HG03342 (cell line): ENCODE results near the gene ITGA11.

Experiments
- ATAC-seq: cut with Tn5 transposase; IDR thresholded peaks from one replicate; pipeline ENCODE4 v1.9.1; 2021; ENCODE audit warnings: mild to moderate bottlenecking, moderate library complexity; ENCODE audit not compliant: unreplicated experiment

ITGA11 gene

DNA sequence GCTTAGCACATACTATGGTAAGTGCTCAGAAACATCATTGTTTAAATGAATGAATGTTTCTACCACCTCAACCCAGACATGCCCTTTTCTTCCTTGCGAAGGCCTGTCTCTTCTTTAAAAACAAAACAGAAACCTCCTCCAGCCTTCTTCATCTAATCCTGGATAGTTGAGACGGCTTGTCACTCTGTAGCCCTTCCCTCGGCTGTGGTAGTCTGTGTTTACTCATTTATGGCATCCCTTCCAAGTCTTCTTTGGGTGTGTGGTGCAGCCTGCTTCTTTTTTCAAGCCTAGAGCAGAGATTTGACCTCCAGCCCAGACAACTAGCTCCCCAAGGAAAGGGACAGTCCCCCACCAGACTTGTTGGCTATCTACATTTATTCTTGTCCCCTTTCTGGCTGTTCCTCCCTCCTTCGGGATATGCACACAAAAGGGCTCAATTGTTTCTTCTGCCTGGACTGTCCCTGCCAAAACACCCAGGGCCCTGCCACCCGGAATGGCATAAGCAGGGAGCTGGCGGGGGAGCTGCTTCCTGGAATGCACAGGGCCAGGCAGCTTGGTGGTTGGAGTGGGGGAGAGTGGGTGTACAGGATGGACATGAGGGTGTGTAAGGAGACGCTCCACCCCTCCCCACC lies 67.8 kb downstream of the ITGA11 start:
- ATAC-seq: no peak

DNA sequence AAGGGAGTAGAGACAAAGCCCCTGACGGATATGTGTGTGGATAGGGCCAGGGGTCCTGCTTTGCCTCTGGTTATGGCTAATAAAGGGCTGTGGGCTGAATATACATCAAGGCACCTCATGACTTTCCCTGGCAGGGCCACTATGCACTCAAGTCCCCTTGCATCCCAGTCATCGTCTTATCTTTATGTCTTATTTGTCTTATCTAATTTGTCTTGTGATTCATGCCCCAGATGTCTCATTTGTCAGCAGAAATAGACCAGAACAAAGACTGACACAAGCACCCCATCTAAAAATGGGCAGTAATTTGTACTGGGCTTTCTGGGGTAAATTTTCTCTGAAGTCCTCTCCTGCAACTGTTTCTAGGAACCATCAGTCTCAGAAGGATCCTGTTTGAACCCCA lies 68.6 kb downstream of the ITGA11 start:
- no peak for ATAC-seq

DNA sequence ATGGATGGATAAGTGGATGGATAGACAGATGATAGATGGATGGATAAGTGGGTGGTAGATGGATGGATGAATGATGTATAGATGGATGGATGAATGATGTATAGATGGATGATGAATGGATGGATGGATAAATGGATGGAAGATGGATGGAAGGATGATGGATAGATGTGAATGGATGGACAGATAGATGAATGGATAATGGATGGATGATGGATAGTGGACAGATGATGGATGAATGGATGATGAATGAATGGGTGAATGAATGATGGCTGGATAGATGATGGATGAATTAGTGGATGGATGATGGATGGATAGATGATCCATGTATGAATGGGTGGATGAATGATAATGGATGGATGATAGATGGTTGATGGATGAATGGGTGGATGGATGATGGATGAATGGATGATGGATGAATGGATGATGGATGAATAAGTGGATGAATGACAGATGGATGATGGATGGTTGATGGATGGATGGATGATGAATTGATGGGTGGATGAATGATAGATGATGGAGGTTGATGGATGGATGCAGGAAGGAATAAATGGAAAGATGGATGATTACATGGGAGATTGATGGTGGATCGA lies 69.3 kb downstream of the ITGA11 start:
- ATAC-seq: no peak

DNA sequence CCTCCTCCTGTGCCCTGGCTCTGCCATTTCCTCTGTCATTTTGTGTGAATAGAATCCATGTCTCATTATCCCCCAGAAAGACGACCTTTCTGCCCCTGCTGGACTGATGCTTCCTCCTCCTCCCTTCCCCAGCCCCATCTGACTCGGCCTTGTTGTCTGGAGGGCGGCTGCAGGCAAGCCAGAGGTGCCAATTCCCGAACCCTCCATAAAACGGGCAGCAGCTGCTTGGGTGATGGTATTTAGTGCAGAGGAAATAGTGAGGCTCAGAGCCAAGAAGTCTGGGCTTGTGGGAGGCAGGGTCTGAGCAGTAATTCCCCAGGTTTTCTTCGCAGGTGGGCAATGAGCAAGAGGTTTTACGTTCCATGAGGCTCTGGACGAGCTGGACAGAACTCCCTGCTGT lies 71.2 kb downstream of the ITGA11 start:
- ATAC-seq: no peak

DNA sequence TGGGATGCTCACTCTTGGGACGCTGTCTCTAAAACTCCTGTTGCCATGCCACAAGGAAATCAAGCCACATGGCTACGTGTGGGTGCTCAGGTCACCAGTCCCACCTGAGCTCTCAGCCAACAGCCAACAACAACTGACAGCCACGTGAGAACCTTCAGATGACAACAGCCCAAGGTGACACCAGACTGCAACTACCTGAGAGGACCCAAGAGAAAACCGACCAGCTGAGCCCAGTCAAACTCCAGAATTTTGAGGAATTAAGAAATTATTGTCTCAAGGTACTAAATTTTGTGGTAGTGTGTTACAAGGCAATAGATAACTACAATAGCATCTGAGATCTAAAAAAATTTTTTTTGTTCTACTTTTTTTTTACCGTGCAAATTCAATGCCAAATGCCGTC lies 75.2 kb downstream of the ITGA11 start:
- no peak for ATAC-seq

DNA sequence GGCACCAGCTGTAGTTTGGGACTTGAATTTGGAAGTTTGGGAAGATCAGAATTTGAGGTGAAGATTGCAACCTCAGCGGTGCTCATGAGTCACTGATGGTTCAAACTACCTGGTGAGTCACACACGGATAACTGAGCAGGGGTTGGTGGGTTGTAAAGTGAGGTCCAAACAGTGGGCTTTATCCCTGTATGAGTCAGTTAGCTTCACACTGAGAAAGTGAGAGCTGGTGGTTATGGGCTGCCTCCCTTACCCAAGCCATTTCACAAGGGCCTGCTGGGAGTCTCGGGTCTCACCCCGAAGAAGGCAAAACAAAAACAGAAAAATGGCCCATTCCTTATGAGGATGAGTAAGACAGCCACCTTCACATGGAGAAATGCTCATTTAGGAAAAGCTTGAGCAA lies 77.0 kb downstream of the ITGA11 start:
- ATAC-seq: no peak

DNA sequence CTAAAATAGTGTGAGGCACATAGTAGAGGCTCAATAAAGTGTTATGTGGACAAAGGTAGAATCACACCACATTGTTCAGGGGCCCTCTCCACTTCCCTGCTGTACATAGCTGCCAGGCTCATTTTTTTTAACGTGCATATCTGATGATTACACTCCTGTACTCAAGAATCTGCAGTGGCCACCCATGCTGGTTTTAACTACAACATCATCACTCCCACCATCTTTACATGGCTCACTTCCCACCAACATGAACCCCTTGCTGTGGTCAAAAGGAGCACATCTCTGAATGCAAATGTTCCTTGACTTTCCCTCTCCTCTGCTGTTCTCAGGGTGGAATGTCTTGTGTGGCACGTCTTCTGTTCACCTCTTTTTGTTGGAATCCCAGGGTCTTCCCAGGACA lies 77.7 kb downstream of the ITGA11 start:
- no peak for ATAC-seq

DNA sequence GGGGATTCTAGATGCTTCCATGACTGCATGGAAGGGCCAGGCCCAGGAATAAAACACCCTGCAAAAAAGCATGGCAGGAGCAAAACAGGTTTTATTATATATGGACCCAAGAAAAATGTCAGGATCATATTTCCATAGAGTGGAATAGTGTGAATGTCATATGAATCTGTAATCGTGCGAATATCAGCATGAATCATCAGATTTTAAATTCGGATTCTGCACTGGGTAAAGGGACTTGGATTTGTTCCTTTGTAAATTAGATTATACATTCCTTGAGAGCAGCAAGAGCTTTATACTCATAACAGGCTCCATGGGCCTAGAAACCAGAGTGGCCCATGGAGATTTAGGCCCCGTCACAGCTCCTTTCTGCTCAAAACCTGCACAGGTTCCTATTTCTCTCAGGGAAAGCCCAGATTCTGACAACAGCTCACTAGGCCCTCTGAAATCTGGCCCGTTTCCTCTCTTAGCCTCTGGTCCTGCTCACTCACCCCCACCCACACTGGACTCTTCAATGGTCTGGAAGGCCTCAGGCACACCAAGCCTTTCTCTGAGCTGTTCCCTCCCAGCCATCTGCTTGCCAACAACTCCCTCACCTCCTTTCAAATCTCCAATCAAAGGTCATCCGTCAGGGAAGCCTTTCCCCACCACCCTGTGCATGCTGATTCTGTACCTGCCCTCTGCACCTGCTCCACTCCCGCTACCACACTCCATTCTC lies 78.4 kb downstream of the ITGA11 start:
- ATAC-seq: no peak

DNA sequence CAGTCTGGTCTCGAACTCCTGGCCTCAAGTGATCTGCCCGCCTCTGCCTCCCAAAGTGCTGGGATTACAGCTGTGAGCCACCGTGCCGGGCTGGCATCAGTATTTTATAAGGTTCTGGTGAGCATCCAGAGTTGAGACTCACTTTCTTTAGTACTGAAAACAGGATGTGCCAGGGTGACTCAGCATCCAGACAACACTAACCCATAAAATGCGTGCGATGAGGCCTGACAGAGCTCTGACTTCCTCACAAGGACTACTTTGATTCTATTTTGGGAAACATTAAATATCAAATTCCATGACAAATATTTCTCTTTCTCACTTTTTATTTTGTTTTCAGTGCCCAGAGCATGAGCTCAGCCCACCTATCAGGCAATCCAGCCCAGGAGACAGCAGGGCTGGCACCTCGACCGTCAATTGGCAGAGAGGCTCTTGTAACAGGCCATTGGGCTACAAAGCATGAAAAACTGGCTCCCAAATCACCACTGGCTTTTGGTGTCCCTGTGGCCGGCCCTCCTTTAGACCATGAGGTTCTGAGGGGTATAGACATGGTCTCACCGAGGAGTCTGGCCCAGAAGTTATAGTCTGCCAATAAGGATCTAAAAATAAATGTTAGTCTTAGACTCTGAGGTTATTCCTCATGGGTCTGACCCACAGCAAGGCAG lies 79.4 kb downstream of the ITGA11 start:
- ATAC-seq: no peak

DNA sequence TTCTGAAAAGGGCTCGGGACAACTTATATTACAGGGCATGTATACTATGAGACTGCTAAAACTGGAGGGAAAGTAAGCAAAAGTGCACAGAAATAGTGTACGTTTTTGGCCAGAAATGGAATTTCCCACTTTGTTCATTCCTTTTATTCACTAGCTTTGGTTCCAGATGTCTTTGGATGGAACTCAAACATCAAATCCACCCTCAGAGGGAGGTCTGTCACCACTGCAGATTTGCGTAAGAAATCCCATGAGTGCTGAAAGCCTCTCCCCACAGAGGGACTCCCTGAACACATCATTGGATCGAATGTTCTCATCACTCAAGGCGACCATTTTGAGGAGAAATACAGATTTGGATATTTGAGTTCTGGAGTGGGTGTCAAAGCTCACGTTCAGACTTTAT lies 82.8 kb downstream of the ITGA11 start:
- ATAC-seq: no peak

DNA sequence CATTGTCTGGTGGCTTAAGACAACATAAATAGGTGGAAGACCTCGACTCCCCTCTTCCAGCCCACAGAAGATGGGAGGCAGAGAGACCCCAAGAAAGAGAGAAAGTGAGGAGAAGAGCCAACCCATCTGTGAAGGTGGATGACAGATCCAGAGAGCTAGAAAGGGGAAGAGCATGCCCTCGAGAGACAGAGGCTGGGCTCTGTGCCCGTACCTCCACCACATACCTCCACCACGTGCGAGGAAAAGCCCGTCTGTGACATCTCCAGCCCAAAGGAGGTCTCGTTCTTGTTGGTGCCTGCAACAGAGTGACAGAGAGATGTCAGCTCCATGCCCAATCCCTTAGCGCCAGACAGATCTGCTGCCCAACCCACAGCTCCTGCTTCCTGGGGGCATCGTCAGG lies 83.4 kb downstream of the ITGA11 start:
- ATAC-seq: no peak

DNA sequence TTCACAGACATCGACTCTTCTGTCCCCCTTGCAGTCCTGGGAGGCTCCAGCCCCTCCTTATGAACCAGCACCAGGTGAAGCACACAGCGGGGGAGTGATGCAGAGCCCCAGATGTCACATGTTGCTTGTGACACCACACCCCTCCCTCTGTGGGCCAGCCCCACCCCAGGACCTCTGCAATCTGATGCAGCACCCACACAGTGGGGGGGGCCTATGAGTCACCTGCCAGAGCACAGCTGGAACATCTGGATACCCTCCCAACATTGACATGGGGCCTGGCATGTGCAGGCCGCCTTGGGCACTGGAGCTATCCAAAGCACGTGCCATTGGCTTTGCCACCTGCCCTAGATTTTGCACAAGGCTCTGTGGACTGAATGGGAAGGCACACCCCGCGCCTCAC lies 83.9 kb downstream of the ITGA11 start:
- ATAC-seq: no peak

DNA sequence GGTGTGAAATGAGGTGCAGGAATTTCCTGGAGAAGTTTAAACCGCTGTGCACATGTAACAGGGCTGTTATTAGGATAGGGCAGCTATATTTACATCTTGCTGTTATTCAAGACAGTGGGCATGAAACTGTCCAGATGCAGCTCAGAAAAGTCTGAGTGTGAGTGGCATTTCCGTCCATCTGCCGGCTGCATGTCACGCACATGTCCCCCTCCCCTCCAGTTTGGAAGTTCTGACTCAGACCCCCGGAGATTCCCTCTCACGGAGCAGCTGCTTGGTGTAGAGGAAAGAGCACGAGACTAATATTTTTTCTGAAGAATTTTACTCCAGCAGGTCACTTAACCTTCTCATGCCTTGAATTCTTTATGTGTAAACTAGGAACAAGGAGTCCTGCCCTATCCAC lies 84.6 kb downstream of the ITGA11 start:
- ATAC-seq: no peak

DNA sequence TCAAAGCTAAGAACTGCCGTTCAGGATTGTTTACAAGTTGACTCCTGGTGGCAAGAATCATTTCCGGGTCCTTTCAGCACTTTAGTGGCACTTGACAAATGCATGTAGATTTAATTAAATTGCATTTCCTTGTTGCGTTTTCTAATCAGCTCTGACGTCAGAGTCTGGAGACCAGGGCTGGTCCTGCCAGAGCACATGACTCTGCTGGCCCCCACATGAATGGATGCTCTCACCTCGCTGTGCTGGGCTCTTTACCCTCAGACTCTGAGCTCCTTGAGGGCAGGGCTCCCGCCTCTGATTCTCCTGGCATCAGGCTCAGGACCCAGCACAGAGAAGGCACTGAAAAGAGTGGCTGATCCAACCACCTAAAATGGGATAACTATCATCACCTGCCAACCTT lies 85.0 kb downstream of the ITGA11 start:
- no peak for ATAC-seq

DNA sequence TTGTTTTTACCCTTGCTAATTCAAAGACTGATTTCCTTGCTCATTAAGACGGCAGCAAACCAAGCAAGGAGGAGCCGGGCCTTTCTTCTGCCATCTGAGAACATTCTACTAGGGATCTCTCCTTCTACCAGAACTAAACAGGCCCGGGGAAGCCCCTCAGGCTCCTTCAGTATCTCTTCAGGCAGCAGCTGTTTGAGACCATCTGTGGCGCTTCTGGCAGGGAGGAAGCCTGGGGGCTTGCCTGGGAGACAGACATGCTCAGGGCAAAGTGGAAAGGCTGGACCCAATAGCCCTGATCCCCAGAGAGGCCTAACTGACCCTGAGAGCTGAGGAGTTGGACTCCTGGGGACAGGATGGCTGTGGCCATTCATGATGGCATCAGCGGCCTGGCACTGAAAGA lies 86.5 kb downstream of the ITGA11 start:
- no peak for ATAC-seq

DNA sequence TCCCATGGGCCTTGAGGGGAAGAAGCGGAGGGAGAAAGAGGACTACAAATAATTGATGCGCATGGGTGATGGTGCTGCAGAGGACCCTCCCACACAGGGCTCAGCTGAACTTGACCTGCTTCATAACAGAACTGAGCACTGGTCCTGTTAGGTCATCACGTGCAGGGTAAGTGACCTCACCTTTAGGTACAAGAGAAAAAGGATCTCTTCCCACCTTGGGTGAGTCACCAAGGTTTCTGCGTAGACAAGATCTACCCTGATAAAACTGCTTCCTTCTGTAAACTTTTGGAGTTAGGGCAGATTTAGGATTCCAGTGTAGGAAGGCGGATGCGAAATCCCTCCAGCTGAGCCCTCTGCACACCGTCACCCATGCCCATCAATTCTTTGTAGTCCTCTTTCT lies 87.4 kb downstream of the ITGA11 start:
- ATAC-seq: no peak

DNA sequence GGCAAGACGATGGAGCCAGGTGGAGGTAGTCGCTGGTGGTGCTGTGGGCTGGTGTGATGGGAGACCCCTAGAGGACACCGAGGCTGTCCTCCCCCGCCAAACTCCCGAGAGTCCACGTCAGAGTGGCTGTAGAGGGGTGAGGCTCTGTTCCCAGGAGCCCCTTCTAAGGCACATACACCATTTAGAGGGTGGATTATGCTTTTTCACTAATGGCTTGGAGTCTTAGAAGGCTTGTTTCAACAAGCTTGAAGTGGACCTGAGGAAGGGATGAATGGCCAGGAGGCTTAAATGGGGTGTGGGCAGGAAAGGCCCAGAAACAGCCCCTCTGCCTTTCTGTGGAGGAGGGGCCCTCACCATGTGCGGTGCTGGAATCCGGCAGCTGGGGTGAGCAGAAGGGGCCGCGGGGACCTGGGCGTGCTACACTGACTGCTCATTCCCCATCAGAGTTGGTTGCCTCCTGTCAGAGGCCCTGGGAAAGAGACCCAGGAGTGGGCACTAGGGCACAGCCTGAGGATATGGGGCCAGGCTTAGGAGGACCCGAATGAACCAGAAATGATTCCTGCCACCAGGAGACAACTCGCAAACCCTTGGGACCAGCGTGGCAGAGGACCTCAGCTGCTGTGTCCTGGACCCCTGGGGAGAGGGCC lies 88.3 kb downstream of the ITGA11 start:
- ATAC-seq: no peak

DNA sequence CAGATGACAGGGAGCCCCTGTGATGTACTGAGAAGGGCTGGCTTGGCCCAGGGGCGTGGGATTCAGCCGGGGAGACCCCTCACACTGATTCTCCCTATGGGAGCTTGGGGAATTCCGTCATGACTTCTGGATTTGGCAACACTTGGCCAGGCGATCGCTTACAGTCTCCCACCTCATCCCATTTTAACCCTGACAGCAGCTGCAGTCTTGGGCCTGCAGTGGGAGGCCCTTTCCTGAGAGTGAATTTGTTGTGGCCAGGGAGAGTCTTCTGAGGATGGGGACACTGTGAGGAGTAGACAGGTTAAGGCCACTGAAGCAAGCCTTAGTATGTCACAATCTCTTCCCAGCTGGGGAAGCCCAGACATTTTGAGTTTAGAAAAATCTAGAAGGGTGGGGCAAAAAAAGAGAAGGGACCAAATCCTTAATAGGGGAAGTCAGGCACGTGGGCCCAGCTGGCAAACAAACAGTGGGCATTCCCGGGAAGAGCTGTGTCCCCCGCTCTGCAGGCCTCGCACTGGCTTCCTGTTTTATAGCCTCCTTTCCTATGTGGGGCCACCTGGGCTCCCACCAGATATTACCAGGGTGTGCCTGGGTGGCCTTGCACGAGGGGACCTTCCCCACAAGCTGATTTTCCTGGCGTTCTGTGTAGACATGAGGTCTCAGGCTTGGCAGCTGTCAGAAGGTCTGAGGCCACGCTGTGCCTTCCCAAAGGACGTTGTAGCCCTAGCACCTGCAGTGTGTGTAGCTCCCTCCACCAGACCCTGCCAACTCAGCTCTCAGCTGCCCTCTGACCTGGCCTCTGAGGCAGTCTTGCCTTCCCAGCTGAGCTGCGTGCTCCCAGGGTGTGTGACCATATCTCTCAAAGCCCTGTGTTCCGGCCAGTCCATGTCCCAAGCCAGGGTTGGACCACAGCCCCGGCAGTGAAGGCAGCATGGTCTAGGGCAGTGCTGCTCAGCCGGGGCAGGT lies 89.9 kb downstream of the ITGA11 start:
- no peak for ATAC-seq

DNA sequence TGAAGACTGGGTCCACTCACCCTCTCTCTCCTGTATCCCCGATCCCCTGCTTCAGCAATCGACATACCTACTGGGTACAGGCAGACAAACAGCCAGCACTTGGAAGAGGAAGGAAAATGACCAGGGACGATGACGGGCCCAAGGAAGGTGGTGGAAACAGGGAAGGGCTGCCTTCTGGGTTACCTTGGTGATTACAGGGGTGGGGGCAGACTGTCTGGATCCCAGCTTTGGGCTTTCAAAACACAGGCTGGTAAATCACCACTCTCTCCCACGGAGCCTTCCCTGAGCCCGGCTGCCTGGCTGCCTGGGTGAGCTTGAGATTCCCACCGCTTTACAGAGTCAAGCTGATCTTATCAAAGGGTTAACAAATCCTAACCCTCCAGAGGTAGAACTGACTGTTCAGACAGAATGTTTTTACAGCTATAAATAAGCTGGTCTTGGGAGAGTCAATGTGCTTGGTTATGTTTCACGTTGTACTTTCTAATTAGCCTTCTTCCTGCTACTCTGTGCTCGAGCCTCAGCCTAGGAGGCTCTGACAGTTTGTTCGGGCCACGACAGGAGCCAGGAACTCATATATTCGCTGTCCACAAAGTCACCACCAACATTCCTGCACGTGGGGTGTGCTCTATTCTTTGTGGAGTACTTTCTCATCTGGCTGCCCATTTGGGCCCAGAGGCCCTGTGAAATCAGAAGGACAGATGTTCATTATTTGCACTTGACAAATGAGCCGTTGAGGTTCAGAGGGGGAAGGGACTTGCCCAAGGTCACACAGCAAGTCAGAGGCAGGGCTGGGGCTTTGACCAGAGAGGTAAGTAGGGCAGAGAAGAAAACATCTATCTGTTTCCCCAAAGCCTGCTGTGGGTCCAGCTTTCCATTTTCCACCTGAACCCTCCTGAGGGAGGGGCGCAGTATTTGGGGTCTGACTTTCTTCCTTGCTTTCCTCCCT lies 91.0 kb downstream of the ITGA11 start:
- no peak for ATAC-seq
